GM21390 (cell line): ENCODE measurements around the gene AZIN2.

Experiments used
- ATAC-seq: cut with Tn5 transposase; IDR thresholded peaks from one replicate; pipeline ENCODE4 v1.9.1; 2021; ENCODE audit not compliant: unreplicated experiment

AZIN2 gene

DNA sequence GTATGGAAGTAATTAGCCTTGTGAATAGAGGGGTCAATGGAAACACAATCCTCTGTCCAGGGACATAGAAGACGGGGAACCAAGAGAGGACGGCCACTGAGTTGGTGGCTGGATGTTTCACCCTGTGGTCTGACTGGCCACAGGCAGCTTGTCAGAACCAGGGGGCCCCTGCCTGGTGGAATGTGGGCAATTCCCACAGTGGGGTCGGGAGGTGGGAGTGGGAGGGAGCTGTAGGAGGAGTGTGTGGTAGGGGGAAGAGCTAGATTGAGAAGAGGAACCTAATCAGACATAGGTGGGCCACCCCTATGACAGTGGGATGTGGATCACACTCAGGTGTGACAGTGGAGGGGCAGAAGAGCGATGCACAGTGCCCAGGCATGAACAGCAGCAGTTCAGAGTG is 69.6 kb downstream of the AZIN2 start:
- no peak for ATAC-seq

DNA sequence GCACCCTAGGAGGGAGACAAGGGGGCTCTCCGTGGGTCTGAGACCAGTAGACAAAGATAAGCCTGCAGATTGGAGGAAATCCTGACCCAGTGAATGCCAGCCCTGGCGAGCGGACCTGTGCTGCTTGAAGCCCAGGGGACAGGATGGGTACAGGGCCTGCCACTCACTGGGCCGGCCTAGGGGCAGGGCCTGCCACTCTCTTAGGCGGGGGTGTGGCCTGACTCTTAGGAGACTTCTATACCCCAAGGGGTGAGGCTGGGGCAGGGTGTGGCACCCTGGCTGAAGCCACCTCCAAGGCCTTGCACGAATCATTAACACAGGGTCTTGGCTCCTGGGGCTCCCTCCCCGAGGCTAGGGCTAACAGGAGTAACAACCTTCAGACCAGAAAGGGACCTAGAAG is 70.2 kb downstream of the AZIN2 start:
- ATAC-seq: no peak

DNA sequence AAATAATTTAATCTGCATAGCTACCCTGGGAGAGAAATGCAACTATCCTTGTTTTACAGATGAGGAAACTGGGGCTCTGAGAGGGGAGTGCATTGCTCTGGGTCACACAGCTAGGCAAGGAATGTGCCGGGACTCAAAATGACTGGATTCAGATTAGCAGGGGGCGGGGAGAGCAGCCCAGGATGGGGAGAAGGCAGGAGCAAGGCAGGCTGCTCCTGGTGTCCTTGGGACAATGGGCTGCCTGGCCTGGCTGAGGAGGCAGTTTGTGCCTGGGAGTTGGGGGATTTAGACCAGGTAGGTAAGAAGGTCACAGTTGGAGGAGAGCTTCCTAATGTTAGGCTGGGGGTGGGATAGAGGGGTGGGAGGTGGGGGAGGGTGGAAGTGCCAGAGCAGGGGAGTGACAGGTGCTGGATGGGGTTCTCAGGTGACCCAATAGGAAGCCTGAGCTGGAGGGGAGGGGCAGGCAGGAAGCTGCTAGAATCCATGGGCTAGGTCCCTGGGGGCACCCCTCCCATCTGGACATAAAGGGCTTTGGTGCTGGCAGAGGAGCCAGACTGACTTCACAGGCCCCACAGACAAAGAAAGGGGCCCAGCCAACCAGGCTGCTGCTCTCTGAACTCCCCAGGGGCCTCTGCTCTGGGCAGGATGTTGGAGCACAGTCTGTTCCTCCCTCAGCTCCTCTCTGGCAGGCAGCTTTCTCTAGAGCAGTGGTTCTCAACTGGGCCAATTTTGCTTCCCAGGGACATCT is 71.9 kb downstream of the AZIN2 start:
- no peak for ATAC-seq

DNA sequence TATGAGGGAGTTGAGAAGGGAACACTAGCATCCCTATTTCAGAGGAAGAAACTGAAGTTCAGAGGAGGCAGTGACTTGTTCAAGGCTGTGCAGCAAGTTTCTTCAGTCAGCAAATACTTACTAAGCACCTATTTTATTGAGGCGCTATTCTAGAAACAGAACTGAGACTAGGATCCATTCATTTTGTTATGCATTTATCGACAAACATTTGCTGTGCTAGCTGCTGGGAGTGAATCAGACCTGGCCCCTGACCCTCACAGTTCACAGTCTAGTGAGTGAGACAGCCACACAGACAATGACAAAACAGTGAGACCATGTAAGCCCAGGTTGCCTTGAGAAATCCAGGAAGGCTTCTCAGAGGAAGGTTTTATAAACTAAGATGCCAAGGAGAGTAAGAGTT is 72.7 kb downstream of the AZIN2 start:
- ATAC-seq: no peak

DNA sequence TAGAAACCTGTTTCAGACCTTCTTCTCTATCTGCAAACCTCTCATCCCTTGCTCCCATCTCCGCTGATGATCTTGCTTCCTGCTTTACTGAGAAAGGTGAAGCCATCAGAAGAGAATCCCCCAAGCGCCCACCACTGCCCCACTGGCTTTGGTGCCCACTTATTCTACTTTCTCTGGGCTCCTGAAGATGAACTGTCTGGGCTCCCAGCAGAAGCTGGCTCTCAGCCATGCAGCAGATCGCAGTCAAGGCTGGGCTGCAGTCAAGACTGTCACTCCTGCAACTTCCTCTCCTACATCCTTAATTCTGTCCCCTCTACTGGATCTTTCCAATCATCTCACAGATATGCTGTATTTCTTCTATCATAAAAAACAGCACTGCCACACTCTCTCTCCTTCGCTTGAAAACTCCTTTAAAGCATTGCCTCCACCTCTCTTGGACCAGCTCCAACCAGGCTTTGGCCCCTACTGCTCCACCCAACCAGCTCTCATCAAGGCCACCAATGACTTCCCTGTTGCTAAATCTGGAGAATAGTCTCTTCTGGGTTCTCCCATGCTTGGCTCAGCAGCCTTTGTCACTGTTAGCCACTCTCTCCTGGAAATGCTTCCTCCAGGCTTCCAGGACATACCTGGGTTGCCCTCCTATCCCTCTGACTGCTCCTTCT is 75.1 kb downstream of the AZIN2 start:
- ATAC-seq: no peak

DNA sequence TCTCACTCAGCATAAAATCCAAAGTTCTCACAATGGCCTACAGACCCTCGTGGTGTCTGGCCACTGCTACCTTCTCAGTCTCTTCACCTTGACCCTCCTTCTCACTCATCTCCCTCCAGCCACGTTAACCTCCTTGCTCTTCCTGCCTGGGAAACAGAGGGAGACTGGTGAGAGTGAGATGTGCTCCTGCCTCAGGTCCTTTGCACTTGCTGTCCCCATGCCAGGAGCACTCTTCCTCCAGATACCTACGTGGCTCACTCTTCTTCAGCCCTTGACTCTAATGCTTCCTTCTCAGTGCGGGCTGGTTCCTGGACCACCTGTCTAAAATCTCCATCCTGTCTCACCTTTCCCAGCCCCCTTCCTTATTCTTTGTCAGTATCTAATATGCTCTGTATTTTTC is 76.2 kb downstream of the AZIN2 start:
- ATAC-seq: no peak

DNA sequence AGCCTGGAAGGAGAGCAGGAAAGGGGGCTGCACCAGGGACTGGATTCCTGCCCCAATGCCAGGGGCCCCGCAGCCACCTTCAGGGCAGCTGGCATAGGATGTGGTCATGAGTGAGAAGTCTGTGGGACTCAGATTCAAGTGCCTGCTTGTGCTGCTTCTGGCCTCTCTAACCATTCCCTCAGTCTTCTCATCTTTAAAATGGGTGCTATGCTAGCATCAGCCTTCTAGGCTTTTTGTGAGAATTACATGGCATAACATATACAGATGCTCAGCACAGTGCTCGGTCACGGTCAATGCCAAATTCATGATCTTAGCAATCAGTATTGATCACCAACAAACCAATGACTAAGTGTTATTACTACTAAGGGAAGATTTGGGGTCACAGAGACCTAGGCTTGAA is 77.4 kb downstream of the AZIN2 start:
- no peak for ATAC-seq

DNA sequence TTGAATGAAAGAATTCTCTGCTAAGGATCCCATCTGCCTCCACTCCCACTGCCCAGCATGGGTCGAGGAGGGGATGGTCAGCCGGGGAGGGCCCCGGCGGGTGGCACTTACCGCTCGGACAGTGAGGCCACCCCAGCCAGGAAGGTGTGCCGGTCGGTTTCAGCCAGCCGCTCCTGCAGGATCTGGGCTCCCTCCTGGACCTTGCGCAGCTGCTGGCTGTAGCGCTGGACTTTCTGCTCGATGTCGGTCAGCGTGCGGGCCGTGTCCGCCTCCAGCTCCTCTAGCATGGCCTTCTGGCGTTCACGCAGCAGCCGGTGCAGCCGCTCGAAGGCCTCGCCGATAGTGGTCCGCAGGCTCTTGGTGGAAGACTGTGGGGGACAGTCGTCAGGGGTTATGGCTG is 78.6 kb downstream of the AZIN2 start:
- ATAC-seq: no peak

DNA sequence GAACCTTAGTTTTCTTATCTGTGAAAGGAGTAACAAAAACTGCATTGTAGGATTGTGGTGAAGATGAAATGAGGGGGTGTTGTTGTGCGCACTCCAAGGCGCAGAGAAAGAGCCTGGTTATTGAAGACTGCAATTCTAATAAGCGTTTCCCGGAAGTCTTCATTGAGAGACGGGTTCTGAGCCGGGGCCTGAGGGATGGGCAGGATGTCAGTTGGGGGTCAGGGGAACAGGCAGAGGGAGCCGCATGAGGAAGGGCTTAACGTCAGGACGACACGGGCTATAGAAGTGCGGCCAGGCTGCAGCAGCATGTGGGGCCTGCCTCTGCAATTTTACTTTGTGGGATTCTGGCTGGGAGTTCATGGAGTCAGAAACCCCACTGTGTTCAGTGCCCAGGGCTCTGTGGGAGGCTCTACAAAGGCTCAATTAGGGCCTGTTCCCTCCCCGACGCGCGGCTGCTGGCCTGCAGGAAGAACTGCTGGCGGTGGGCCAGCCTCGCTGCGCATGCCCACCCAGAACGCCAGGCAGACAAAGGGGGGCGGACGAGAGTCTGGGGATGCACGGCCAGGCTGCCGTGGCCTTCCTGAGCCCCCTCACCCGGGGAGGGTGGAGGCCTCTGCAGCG is 80.2 kb downstream of the AZIN2 start:
- ATAC-seq: no peak

DNA sequence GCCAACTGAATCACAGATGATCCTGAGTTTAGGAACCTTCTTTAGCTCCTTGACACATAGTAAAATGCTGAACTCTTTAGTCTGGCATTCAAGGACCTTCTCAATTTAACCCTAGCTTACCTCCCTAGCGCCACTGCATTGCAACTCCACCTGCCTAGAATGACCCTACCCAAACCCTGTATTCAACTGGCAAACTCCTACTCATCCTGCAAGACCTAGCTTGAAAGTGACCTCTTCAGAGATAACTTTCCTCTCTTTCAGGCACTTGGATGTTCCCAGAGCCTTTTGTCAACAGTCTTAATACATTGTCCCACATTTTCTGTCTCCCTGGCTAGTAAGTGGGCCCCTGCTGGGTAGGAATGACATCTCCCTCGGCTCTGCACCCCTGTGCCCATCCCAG is 81.2 kb downstream of the AZIN2 start:
- ATAC-seq: no peak

DNA sequence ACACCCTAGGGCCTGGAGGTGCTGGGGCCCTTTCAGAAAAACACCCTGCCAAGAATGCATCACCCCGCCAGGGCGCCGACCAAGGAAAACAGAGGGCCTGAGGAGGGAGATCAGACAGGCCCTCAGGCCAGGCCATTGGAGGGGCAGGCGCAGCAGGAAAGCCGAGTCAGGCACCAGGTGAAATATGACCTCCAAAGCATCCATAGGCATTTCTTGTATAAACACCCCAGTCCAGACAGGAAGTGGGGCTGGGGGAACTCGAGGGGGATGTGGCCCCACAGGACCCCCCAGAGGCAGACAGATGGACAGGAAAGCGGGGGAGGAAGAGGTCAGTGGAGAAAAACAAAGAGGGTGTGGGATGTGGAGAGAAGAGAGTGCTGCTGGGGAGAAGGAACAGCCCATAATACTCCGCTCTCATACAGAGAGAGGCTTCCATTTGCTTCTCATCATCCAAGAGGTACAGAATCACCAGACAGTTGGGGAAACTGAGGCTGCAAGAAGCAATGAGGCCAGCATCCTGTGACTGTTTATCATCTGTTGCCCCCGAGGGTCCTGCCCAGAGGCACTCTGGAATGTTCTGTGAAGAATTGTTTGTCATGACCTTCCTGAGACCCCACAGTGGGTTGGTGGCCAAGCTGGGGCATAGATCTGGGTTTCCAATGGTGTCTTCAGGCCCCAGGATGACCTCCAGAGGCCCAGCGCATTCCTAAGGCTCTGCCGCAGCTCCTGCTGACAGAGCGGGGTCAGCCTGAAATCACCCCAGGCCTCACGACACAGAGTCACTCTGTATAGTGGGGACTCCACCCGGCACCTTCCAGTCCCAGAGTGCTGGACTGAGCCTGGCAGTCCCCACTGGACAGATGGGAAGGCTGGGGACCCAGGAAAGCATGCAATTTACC is 82.9 kb downstream of the AZIN2 start:
- no peak for ATAC-seq

DNA sequence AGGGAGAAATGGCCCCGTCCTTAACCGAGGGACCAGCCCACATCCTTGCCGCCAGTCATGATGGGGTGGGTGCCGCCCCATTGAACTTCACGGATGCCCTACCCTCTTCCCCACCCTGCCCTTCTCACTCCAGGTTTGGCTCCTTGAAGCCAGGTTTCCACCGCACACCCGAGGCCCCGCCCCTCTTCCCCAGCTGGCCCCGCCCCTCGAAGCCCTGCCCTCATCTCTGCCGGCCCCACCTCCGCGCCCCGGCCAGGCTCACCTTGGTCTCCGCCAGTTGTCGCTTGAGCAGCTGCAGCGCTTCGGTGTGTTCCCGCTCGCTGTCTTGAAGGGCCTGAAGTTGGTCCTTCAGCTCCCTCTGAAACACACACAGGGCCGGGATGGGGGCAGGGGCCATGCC is 84.3 kb downstream of the AZIN2 start:
- no peak for ATAC-seq

DNA sequence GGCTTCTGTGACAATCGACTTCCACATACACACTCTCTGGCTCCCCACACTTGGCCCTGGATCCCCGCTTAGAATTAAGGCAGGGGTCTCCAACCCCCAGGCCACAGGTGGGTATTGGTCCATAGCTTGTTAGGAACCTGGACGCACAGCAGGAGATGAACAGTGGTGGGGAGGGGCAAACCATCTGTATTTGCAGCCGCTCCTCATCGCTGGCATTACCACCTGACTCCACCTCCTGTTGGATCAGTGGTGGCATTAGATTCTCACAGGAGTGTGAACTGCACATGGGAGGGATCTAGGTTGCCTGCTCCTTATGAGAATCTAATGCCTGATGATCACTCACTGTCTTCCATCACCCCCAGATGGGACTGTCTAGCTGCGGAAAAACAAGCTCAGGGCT is 84.9 kb downstream of the AZIN2 start:
- ATAC-seq: no peak

DNA sequence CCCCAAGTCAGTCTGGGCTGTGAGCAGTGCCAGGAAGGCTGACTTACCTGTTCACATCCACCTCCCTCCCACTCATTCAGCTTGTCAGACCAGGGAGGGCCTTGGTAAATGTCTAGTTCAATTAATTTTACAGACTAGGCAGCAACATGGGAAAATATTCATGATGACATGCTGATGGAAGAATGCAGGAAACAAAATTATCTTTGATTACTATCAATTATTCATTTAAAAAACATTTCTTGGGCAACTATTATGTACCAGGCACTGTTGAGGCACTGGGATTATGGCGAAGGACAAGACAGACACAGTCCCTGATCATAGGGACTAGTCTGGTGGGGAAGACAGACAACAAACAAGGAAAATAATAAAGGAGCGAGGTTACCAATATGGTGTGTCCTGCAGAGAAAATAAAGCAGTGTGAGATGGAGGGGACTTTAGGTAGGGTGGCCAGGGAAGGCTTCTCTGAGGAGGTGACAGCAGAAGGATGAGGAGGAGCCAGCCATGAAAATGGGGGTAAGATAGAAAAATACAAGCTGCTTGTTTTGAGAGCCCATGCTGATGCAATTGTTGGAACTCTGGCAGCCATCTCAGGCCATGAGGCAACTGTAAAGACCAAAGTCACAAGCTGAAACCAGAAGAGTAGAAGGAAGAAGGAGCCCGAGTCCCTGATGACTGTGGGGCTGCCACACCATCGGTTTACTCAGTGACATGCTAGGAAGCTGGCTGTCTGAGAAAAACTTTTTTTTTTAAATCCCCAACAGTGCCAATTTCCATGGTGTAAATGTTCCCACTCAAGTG is 86.9 kb downstream of the AZIN2 start:
- ATAC-seq: no peak

DNA sequence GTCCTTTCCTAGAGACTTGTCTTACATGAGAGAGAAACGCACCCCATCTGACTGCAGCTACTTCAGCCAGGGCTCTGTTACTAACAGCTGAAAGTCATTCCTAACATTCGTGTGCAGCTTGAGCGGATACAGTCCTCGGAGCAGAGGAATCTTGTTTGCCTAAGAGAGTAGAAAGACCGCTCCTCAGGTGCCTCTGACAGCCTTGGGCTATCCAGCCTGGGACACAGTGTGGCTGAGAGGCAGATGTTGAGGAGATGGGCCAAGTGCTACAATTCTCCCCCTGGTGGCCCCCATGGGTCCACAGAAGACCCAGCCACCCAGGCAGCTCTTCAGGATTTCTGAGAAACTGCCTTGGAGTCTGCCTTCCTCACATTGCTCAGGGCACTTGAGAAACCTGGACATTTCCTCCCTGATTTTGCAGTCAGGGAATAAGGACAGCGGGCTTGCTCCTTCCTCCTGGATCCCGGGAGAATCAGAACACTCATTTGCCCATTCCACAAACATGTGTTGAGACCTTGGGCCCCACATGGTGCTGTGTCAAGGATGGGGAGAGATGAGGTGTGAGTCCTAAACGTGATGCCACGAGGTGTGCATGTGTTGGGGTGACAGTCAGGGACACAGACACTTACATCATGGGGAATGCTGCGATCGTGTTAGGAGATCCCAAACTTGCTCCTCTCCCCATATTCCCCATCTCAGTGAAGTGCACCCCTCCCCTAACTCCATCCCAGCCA is 87.8 kb downstream of the AZIN2 start:
- ATAC-seq: no peak

DNA sequence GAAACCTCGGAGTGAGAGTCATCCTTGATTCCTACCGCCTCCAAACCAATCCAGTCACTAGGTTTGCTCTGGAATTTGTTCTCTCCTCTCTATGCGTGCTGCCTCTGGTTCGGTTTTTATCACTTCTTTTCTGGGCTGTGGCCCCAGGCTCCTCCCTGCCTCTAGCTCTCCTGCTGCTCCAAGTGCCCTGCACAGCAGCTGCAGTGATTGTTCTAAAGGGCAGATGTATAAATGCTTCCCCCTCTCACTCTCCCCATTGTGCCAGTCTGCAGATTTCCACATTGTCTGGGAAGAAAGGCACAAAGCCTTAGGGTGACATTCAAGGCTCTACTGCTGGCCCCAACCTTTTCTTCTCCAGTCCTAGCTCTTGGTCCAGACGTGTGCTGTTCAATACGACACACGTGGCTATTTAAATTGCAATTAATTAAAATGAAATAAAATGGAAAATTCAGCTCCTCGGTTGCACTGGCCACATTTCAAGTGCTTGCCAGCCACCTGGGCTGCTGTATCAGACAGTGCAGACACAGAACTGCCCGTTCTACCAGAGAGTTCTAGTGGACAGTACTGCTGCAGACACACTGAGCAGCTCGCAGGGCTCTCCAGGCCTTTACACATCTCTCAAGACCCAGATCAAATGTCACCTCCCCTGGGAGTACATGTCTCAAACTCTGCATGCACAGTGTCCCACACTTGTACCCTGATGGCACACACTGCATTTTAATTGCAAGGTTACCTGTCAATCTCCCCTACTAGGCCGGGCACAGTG is 88.5 kb downstream of the AZIN2 start:
- ATAC-seq: no peak
